H54 (cell line): ENCODE data around the gene FCN2.

Source experiments
- DNase-seq: peaks from one replicate; pipeline ENCODE4 v3.0.0; 2011; ENCODE audit warnings: low spot score, mixed read lengths; ENCODE audit not compliant: insufficient read length
- FAIRE-seq: peaks from 3 replicates; lab custom pipeline; 2011; peaks lifted over from hg19 to GRCh38; lab: Jason Lieb, UNC
- POLR2A ChIP-seq: IDR thresholded peaks from 2 replicates; pipeline ENCODE4 v1.6.1; 2011; ENCODE audit warnings: low read depth, mild to moderate bottlenecking, low read length

Gene FCN2

DNA sequence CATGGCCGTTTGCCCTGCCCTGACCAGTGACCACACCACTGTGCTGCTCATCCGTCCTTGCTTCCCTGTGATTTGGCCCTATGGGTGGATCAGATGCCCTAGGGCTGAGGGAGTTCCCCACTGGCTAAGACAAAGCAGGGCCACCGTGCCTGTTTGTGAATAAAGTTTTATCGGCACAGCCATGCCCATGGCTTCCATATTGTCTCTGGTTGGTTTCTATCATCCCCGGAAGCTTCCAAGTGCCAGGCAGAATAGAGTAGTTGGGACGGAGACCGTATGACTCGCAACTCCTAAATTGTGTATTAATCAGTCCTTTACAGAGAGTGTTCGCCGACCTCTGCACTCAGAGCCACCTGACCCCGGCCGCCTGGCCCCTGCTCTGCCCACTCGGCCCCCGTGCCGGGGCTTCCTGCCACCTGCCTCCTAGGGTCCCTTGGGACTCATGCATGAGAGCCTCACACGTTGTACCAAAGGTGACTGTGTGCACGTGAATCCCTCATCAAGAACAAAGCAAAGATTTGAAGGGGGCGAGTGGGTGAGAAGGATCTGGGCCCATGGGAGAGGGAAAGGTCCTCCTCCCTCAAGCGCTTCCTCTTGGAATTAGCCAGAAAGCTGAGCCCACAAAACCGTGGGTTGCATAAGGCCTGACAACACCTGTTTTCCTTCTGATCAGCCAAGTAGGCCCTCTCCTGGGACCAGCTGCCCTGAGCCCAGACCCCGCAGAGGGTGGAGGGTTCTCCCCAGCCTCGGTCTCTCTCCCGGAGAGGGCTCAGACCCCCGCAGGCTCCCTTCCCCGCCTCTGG is 11.7 kb upstream of the FCN2 start:
- no peak for TF ChIP-seq POLR2A
- no peak for FAIRE-seq
- no peak for DNase-seq

DNA sequence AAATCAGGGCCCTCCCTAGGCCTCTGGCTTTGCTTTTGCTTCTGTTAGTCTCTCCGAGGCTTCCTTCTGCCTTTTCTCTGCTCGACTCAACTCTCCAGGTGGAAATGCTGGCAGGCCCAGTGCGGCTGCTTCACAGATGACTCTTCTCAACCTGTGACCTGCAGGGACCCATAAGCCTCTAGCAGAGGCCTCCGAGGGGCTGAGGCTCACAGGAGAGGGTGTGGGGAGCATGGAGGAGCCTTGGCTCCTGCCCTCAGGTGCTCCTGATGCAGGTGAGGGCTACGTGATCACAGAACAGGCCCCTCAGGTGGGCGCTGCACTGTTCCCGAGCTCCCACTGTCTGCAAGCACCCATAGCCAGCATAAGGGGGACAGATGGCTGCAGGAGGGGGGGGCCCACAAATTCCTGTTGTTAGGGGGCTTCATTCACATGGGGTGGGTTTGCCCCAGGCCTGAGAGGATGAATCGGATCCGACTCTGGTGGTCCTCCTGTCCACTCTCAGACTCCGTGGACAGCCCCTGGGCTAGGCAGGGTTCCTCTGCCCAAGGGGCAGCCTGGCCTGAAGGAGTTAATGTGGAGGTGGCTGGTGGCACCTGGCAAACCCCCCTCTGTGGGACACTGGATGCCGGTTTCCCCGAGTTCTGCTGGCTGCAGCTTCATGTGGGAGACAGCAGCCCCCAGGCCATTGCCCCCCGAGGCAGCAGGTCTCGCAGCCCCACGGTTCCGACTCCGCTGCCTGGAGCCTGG is 10.9 kb upstream of the FCN2 start:
- DNase-seq: no peak
- FAIRE-seq: no peak
- TF ChIP-seq POLR2A: no peak

DNA sequence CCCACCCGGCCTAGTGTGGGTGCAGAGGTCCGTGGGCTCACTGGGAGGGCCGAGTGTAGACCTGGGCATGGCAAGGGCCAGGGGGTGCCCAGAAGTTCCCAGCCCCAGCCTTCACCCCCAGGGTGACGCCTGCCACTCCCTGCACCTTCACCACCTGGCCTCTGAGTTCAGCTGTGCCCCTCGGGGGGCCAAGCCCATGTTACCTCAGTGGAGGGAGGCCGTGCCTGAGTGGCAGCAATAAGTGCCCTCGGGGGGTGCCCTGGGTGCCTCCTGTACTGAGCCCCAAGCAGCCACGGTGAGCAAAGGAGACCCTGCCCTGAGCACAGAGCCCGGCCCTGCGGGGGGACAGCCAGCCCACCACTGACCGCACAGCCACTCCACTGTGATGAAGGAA is 10.3 kb upstream of the FCN2 start:
- no peak for FAIRE-seq
- no peak for TF ChIP-seq POLR2A
- no peak for DNase-seq

DNA sequence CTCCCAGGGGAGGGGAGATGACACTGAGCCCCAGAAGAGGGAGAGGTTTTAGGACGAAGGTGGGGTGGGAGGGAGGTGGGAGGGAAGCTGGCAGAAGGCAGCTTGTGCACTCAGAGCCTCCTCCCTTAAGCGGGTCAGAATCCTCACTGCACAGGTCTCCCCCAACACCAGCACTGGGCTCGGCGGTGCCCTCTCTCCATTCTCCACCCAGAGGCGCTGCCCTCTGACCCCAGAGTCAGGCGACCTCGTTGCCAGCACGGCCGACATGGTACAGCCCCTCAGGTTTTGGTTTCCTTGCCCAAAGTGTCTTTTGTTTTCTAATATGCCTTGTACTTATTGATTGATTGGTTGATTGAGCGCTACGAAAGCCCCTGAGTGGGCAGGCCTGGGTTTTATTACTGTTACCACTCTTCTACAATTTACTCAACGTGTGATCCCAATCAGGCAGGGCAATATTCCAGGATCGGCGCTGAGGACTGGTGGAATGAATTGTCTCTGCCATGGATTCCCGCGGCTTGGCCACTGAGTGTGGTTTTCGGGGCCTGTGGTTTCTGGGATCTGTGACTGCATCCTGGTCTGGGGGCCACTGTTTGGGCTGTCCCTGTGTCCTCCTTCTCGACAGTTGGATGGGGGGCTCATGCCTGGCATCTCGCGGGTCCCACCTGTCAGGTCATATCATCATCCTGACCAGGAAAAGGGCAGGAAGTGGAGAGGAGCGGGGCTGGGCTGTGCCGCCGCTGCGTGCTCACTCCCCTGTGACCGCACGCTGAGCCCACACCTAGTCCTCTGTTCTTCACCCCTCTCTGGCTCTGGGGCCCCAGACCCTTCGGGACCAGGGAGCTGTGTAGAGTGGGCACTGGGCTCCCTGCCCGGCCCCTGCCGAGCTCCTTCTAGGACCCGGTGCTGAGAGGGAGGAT is 9.6 kb upstream of the FCN2 start:
- no peak for FAIRE-seq
- TF ChIP-seq POLR2A: no peak
- no peak for DNase-seq

DNA sequence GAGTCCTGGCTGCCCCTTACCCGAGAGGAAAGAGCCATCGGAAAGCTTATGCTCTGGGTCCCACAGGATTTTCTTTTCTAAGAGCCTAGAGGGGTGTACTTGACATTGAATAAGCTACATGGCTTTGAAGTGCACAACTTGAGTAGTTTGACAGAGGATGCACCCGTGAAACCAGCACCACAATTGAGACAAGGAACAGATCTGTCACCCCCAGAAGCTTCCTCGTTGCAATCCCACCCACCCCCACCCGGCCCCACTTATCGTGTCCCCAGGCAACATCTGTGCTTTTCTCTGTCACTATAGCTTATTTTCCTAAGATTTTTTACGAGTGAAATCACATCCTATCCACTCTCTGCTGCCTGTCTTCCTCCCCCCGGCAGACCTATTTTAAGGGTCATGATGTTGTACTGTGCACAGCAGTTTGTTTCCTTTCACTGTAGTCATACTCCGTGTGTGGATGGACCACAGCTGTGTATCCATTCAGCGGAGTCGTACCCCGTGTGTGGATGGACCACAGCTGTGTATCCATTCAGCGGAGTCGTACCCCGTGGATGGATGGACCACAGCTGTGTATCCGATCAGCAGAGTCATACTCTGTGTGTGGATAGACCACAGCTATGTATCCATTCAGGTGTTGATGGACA is 8.8 kb upstream of the FCN2 start:
- no peak for TF ChIP-seq POLR2A

DNA sequence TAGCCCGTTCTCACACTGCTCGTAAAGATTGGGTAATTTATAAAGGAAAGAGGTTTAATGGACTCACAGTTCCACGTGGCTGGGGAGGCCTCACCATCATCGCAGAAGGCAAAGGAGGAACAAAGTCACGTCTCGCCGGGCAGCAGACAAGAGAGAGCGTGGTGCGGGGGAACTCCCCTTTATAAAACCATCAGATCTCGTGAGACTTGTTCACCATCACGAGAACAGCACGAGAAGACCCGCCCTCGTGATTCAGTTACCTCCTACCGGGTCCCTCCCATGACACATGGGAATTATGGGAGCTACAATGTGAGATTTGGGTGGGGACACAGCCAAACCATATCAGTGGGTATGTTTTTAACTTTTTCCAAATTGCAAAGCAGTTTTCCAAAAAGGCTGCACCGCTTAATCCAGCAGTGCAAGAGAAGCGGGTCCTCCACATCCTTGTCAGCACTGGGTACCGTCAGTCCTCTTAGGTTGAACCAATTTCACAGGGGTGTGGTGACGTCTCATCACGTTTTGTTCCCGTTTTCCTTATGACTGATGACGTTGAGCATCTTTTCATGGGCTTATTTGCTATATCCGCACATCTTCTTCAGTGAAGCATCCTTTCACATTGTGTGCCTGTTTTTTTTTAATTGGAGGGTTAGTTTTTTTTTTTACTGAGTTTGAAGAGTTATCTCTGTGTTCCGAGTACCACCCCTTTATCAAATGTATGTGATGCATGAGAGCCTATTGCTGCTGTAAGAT is 8.0 kb upstream of the FCN2 start:
- no peak for TF ChIP-seq POLR2A
- FAIRE-seq (no peak), DNase-seq (no peak)

More for the DNA sequence above, 8.8 kb upstream of the FCN2 start:
- FAIRE-seq (no peak), DNase-seq (no peak)

DNA sequence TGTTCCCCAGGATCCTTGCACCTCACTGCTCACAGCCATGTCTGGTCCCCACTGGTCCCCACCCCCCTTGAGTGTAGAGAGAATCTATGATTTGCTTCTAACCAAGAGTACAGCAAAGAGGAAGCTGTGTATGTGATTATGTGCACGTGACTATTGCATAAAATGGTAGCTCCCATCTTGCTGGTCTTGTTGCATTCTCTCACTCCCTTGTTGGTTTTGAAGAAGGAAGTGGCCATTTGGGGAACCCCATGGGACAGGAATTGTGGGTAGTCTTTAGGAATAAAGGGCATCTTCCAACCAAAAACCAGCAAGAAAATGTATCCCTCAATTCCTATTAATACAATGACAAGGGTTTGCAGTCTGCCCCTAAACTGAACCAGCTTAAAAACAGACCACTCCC is 5.2 kb upstream of the FCN2 start:
- FAIRE-seq (no peak), DNase-seq (no peak)
- no peak for TF ChIP-seq POLR2A

DNA sequence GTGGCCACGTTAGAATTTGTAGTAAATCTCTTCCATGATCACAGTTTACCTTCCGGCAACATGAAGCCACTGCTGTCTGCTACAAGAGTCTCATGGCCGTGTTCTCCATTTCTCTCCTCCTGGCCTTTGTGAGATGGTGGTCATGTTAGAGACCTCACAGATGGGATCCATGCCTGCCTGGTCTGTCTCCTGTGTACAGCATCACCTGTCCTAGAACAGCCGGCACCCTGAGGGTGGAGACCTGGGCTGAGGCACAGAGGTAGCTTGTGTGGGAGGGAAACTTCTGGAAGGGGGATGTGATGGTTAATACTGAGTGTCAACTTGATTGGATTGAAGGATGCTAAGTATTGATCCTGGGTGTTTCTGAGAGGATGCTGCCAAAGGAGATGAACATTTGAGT is 3.1 kb upstream of the FCN2 start:
- DNase-seq: no peak
- no peak for TF ChIP-seq POLR2A
- no peak for FAIRE-seq

DNA sequence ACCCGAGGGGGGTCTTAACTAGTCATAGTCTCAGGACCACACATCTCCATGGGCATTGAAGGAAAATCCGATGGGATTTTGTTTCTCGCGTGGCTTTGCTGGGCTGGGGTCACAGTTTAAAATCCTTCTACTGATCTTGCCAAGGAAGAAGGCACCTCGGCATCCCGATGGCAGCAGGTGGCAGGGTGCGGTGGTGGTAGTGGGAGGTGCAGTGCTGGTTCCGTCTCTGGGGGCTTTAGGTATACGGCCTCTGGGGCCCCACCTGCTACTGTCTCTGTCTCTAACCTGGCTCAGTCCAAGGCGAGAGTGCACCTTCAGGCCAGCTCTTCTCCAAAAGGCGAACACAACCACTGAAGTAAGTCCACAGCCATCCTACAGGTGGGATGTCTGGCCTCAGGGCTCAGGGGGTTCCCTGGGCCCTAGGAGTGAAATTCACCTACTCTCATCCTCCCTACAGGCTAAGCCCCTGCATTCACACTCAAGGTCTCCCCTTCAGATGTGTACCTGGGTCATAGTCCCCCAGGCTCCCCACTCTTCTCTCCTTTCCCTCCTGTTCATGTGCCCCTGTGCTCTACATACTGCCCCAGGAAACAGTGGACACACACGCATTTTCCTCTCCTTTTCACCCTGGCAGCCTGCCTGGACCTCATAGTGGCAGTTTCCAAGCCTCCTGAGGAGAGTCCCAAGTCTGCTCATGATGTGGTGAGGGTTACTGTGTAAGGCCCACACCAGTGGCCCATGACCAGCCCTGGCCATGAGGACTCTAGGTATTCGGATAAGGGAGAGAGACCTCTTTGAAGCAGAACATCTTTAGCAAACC is 736 bp upstream of the FCN2 start:
- FAIRE-seq (no peak), DNase-seq (no peak)
- no peak for TF ChIP-seq POLR2A

DNA sequence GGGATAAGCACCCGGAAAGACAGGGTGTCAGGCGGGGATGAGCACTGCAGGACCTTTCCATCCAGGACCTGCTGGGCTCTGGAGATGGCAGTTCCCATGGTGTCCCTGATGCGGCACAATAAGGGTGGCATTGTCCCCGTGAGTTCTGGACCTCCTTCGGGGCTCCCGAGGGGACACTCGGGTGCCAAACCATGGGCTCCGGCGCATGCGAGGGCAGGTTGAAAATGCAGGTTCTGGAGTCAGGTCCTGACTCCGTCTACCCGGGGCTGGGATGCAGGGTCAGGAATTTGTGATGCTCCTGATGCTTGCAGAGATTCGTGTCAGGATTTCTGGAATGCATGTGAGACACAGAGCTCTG is 682 bp downstream of the FCN2 start:
- DNase-seq: no peak
- FAIRE-seq: no peak
- TF ChIP-seq POLR2A: no peak

DNA sequence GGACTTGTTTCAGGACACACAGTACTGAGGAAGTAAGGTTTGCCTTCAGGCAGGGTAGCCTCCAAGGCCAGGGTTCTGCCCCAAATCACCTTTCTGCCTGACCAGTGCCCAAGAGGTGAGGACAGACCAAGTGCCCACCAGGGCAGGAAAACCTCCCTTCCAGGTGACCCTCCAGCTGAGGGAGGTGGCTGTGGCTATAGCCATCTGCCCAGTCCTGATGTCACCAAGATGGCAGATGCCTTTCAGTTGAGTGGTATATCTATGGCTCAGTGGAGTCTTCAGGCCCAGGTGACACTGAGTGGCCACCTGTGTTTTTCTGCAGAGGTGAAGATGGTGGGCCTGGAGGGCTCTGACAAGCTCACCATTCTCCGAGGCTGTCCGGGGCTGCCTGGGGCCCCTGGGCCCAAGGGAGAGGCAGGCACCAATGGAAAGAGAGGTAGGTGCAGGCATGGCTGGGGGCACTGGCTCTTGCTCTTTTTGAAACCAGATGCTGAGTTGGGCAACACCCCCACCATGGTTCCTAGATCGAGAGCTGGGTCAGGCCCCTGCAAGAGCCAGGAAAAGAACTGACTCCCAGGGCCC is 1.7 kb downstream of the FCN2 start:
- no peak for TF ChIP-seq POLR2A
- FAIRE-seq (no peak), DNase-seq (no peak)
